ENCODE results near the gene TRAPPC1. TPM values are rescaled to one million over a fixed set of nuclear protein-coding genes. Genes with fewer than 3 reads are reported as not detected.

The TRAPPC1 gene
- total and polyA plus RNA-seq, 2 of the 8 experiments (the other 6 are each of a cell fraction or from before 2014, with no cell fraction given): 114 to 170 TPM

DNA sequence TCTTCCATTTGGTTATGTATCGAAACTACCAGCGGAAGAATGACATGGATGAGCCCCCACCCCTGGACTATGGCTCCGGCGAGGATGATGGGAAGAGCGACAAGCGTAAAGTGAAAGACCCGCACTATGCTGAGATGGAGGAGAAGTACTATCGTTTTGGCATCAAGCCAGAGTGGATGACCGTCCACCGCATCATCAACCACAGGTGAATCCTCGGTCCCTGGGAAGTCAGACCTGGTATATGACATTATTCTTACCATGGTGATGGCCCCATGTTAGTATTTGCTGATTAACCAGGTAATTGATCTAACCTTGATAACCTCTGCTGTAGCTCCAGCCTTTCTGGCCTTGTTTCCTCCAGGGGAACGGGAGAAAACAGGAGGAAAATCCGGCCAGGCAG lies 34.7 kb downstream of the TRAPPC1 start:
- no peak overlapping the region for H2BK15ac ChIP-seq (ENCODE audit: low read length)
- H2BK5ac ChIP-seq (ENCODE audit: low read depth, low read length): no peak overlapping the region
- no peak overlapping the region for H3K4ac ChIP-seq (replicated peaks; ENCODE audit: insufficient read length, low read depth, low read length)
- no peaks in the 10 kb centered on the region for H3K23me2 ChIP-seq (ENCODE audit: low read depth, low read length)
- 93% methylated on average over 13 of the region's 13 CpGs; no CpG with 5 or more reads in 1 of the 2 experiments for WGBS, 2 experiments (ENCODE audit: extremely low coverage in 1 of 2, insufficient coverage in 1 of 2, insufficient read length in 1 of 2, insufficient replicate concordance in 2 of 2, low coverage in 1 of 2, low lambda C conversion rate in 2 of 2, missing lambda C conversion rate in 1 of 2)
- no peak overlapping the region for H4K8ac ChIP-seq (ENCODE audit: extremely low read depth, insufficient read depth, low read length)
- H3K23ac ChIP-seq (ENCODE audit: insufficient read length): no peak overlapping the region
- ChIA-PET CTCF (ENCODE audit: partially characterized antibody) (interaction anchor here (1.0 to 2.9 kb wide), 9 partner anchors 15 to 153 kb away, joined by 3 to 11 read pairs (median 3); no protein-coding TSS in a partner anchor), POLR2A (ENCODE audit: partially characterized antibody) (no interaction called here)
- no peak overlapping the region for H3K9ac ChIP-seq (replicated peaks in 1 of 4; ENCODE audit: extremely low read depth in 1 of 4, low read depth in 3 of 4, low read length in 3 of 4)
- H3K9me3 ChIP-seq (ENCODE audit: insufficient read depth in 2 of 2, low read depth in 1 of 2, low read length in 1 of 2): no peaks in the 10 kb centered on the region; a peak in 1 of 4 replicates
- DNase-seq (ENCODE audit: low read depth in 1 of 2, low spot score in 2 of 2): no peak
- H4K20me1 ChIP-seq (replicated peaks in 1 of 2; ENCODE audit: control insufficient read depth in 1 of 2, insufficient read depth in 2 of 2, low read length in 2 of 2): no peaks in the 10 kb centered on the region
- H2AFZ ChIP-seq (ENCODE audit: low read length): no peak overlapping the region
- no peak overlapping the region for H4K91ac ChIP-seq (replicated peaks; ENCODE audit: insufficient read length, low read length)
- H3K36me3 ChIP-seq (ENCODE audit: control insufficient read depth in 2 of 4, insufficient read depth in 4 of 4, low read length in 3 of 4): peaks cover 0 to 5% (median 2%) of the 10 kb centered on the region in 4 experiments; a peak in 3 of 8 replicates
- H3K4me1 ChIP-seq (replicated peaks in 1 of 4; ENCODE audit: control insufficient read depth in 3 of 4, insufficient read depth in 4 of 4, low read length in 3 of 4): no peaks in the 10 kb centered on the region
- H3K27ac ChIP-seq (ENCODE audit: low read depth, low read length): no peak overlapping the region
- H3K18ac ChIP-seq (ENCODE audit: extremely low read depth, low read length): no peak overlapping the region
- no peak overlapping the region for H2BK120ac ChIP-seq (replicated peaks; ENCODE audit: low read depth, low read length)
- H2AK5ac ChIP-seq (ENCODE audit: low read depth, low read length): no peak overlapping the region
- H2BK20ac ChIP-seq (ENCODE audit: low read length): no peak overlapping the region
- no peak for TF ChIP-seq CEBPB (IDR thresholded peaks at IDR 0.05; ENCODE audit: low read depth, low read length)
- H3K79me1 ChIP-seq (ENCODE audit: low read depth, low read length): no peaks in the 10 kb centered on the region
- no peak overlapping the region for H3K4me2 ChIP-seq (ENCODE audit: insufficient read depth in 1 of 2, low read depth in 2 of 2, low read length in 2 of 2)
- FAIRE-seq: no peak
- H3K27me3 ChIP-seq (replicated peaks in 1 of 4; ENCODE audit: control insufficient read depth in 3 of 4, extremely low read depth in 1 of 4, insufficient read depth in 3 of 4, low read length in 3 of 4): no peaks in the 10 kb centered on the region
- no peak overlapping the region for H3K4me3 ChIP-seq (ENCODE audit: extremely low read depth in 1 of 4, insufficient read depth in 2 of 4, low read depth in 3 of 4, low read length in 4 of 4)
- H4K5ac ChIP-seq (ENCODE audit: insufficient read length, low read depth, low read length): no peak overlapping the region
- H3K56ac ChIP-seq (replicated peaks; ENCODE audit: insufficient read length, low read depth, low read length): no peak overlapping the region
- H3K14ac ChIP-seq (ENCODE audit: insufficient read length): no peak overlapping the region
- no peaks in the 10 kb centered on the region for H3K79me2 ChIP-seq (ENCODE audit: control insufficient read depth in 1 of 2, insufficient read depth in 2 of 2, low read length in 2 of 2)
- H2BK12ac ChIP-seq (ENCODE audit: low read depth, low read length): no peak overlapping the region
